Activated CD4-positive, CD25-positive, alpha-beta regulatory T cell treated with anti-CD3 and anti-CD28 coated beads, Interleukin-2, amount 50 U/mL, for 24 hours (primary cell): Measurements from ENCODE around the gene PARP1.
A peak's percentile ranks its signal among the peaks of the same experiment; 100 is the strongest.
"Not testable (repeated sequence)": the region's sequence is repeated elsewhere in the genome, so short reads cannot be mapped to it uniquely, and the experiment has no call there.

ENCODE experiments used
- ATAC-seq, 2 donors: fragments of 150-1000 bp; cut with Tn5 transposase; one replicate each; pipeline ENCODE4 v1.10.0; 2021; ENCODE audit warnings: mild to moderate bottlenecking in 1 of 2, moderate library complexity in 1 of 2

PARP1 gene

GRCh38 chr1:226407497-226408284 is at the start of gene PARP1:
PARP1 (minus strand) TSS chr1:226408093; CDS start chr1:226407929, 164 bp downstream.
- ATAC-seq, result peak; percentile 92 to 95

GRCh38 chr1:226457307-226457712 is 49.4 kb upstream of the PARP1 start:
- peak; percentile 63 to 64 for ATAC-seq

GRCh38 chr1:226455843-226456242 is 48.0 kb upstream of the PARP1 start:
- no peak for ATAC-seq

GRCh38 chr1:226454349-226454748 is 46.5 kb upstream of the PARP1 start:
- no peak for ATAC-seq

GRCh38 chr1:226453015-226453704 is 45.3 kb upstream of the PARP1 start:
- no peak for ATAC-seq

GRCh38 chr1:226450688-226451087 is 42.8 kb upstream of the PARP1 start:
- no peak for ATAC-seq

- ATAC-seq, result no peak
These were observed 41.9 kb upstream of the PARP1 start for GRCh38 chr1:226449823-226450222.

GRCh38 chr1:226447932-226448665 is 40.2 kb upstream of the PARP1 start:
- no peak for ATAC-seq

- no peak for ATAC-seq
These were observed 38.2 kb upstream of the PARP1 start for GRCh38 chr1:226446094-226446493.

GRCh38 chr1:226444901-226445300 is 37.0 kb upstream of the PARP1 start:
- ATAC-seq, result peak; percentile 90 to 95

GRCh38 chr1:226443439-226443838 is 35.5 kb upstream of the PARP1 start:
- no peak for ATAC-seq

- ATAC-seq, result no peak
These were observed 35.1 kb upstream of the PARP1 start for GRCh38 chr1:226443033-226443432.

- ATAC-seq, result no peak
These were observed 33.7 kb upstream of the PARP1 start for GRCh38 chr1:226441629-226442028.

- ATAC-seq, result no peak
These were observed 32.6 kb upstream of the PARP1 start for GRCh38 chr1:226440512-226440911.

GRCh38 chr1:226438007-226438406 is 30.1 kb upstream of the PARP1 start:
- no peak for ATAC-seq

GRCh38 chr1:226436855-226437491 is 29.1 kb upstream of the PARP1 start:
- ATAC-seq, result no peak

GRCh38 chr1:226436472-226436854 is 28.6 kb upstream of the PARP1 start:
- no peak for ATAC-seq

- no peak for ATAC-seq
These were observed 25.4 kb upstream of the PARP1 start for GRCh38 chr1:226433341-226433720.

- no peak for ATAC-seq
These were observed 24.9 kb upstream of the PARP1 start for GRCh38 chr1:226432586-226433340.

- not testable (repeated sequence) for ATAC-seq
These were observed 24.0 kb upstream of the PARP1 start for GRCh38 chr1:226431898-226432297.

GRCh38 chr1:226429858-226430715 is 22.2 kb upstream of the PARP1 start:
- no peak for ATAC-seq
